ENCODE data around the gene SMYD3. TPM values are rescaled to one million over a fixed set of nuclear protein-coding genes. Genes with fewer than 3 reads are reported as not detected.
A peak's percentile ranks its signal among the peaks of the same experiment; 100 is the strongest.

SMYD3 gene
- total and polyA plus RNA-seq, 5 donors from 2014 or later = 17.7 to 36.6 (median 28.9) TPM

- DNase-seq (peak; percentile 66 to 83 (median 78)), ATAC-seq (ENCODE audit: low read depth in 2 of 2) (peak in 1 of 2 donors; percentile 74)
- Mint-ChIP-seq H3K27me3 (no peaks in the 10 kb centered on the region), H3K36me3 (peaks cover 6% of the 10 kb centered on the region), H3K4me1 (peaks cover 0 to 2% (median 0%) of the 10 kb centered on the region in 4 donors), H3K27ac (no peak overlapping the region), H3K4me3 (no peak overlapping the region), H3K9me3 (no peaks in the 10 kb centered on the region)
- Histone ChIP-seq H3K9me3 (ENCODE audit: control insufficient read depth in 2 of 2, low read length in 2 of 2) (no peaks in the 10 kb centered on the region), H3K27ac (ENCODE audit: insufficient read depth, low read length, poor library complexity, severe bottlenecking) (no peak overlapping the region), H3K4me3 (ENCODE audit: low read depth, low read length) (no peak overlapping the region), H3K4me1 (ENCODE audit: control insufficient read depth, insufficient read depth, low read length, poor library complexity, severe bottlenecking) (no peaks in the 10 kb centered on the region), H3K27me3 (ENCODE audit: control insufficient read depth, insufficient read depth, low read length) (no peaks in the 10 kb centered on the region), H3K36me3 (ENCODE audit: control insufficient read depth, insufficient read depth, low read length) (no peaks in the 10 kb centered on the region)
Observed at GRCh38 chr1:246002725-246003441, 504.2 kb downstream of the SMYD3 start.

- Histone ChIP-seq H3K4me3 (ENCODE audit: low read depth, low read length) (no peak overlapping the region), H3K27ac (ENCODE audit: insufficient read depth, low read length, poor library complexity, severe bottlenecking) (no peak overlapping the region), H3K4me1 (ENCODE audit: control insufficient read depth, insufficient read depth, low read length, poor library complexity, severe bottlenecking) (no peaks in the 10 kb centered on the region), H3K36me3 (ENCODE audit: control insufficient read depth, insufficient read depth, low read length) (no peaks in the 10 kb centered on the region), H3K9me3 (ENCODE audit: control insufficient read depth in 2 of 2, low read length in 2 of 2) (no peaks in the 10 kb centered on the region), H3K27me3 (ENCODE audit: control insufficient read depth, insufficient read depth, low read length) (no peaks in the 10 kb centered on the region)
- Mint-ChIP-seq H3K9me3 (no peaks in the 10 kb centered on the region), H3K27ac (no peak overlapping the region), H3K4me1 (peaks cover 0 to 2% (median 0%) of the 10 kb centered on the region in 4 donors), H3K27me3 (no peaks in the 10 kb centered on the region), H3K36me3 (peaks cover 6% of the 10 kb centered on the region), H3K4me3 (no peak overlapping the region)
- no peak for DNase-seq
- ATAC-seq (ENCODE audit: low read depth in 2 of 2) = no peak
Observed at GRCh38 chr1:246001837-246002230, 505.2 kb downstream of the SMYD3 start.

GRCh38 chr1:246001142-246001836 lies 505.8 kb downstream of the SMYD3 start:
- no peak overlapping the region for H3K4me3 Mint-ChIP-seq
- peak overlapping the region; percentile 45 to 65 (median 51) for H3K27ac Mint-ChIP-seq
- Histone ChIP-seq H3K27me3 (ENCODE audit: control insufficient read depth, insufficient read depth, low read length) (no peaks in the 10 kb centered on the region), H3K4me3 (ENCODE audit: low read depth, low read length) (no peak overlapping the region), H3K9me3 (ENCODE audit: control insufficient read depth in 2 of 2, low read length in 2 of 2) (no peaks in the 10 kb centered on the region), H3K4me1 (ENCODE audit: control insufficient read depth, insufficient read depth, low read length, poor library complexity, severe bottlenecking) (no peaks in the 10 kb centered on the region), H3K36me3 (ENCODE audit: control insufficient read depth, insufficient read depth, low read length) (no peaks in the 10 kb centered on the region), H3K27ac (ENCODE audit: insufficient read depth, low read length, poor library complexity, severe bottlenecking) (no peak overlapping the region)
- peaks cover 6% of the 10 kb centered on the region for H3K36me3 Mint-ChIP-seq
- peaks cover 0 to 2% (median 0%) of the 10 kb centered on the region in 4 donors for H3K4me1 Mint-ChIP-seq
- no peak for ATAC-seq (ENCODE audit: low read depth in 2 of 2)
- H3K27me3 Mint-ChIP-seq = no peaks in the 10 kb centered on the region
- no peak for DNase-seq
- H3K9me3 Mint-ChIP-seq = no peaks in the 10 kb centered on the region

DNA sequence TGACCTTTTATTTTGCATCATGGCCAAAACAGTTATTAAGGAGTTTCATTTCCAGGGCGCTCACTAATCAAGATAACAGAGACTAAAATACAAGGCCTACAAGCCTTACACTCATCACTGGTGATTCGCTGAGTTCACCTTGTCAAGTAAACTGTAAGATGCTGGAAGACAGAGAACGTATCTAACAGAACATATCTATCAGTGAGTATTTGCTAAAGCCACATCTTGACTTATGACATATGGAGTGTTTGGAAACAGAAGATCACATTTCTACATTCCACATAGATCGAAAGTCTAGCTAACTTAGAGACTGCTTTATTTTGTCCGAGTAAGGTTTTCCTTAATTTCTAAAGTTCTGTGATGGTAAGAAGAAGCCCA lies 506.5 kb downstream of the SMYD3 start:
- Mint-ChIP-seq H3K4me3 (no peak overlapping the region), H3K9me3 (no peaks in the 10 kb centered on the region), H3K4me1 (peaks cover 0 to 2% (median 0%) of the 10 kb centered on the region in 4 donors), H3K27me3 (no peaks in the 10 kb centered on the region), H3K36me3 (peaks cover 6% of the 10 kb centered on the region), H3K27ac (no peak overlapping the region)
- Histone ChIP-seq H3K36me3 (ENCODE audit: control insufficient read depth, insufficient read depth, low read length) (no peaks in the 10 kb centered on the region), H3K9me3 (ENCODE audit: control insufficient read depth in 2 of 2, low read length in 2 of 2) (no peaks in the 10 kb centered on the region), H3K4me1 (ENCODE audit: control insufficient read depth, insufficient read depth, low read length, poor library complexity, severe bottlenecking) (no peaks in the 10 kb centered on the region), H3K27ac (ENCODE audit: insufficient read depth, low read length, poor library complexity, severe bottlenecking) (no peak overlapping the region), H3K27me3 (ENCODE audit: control insufficient read depth, insufficient read depth, low read length) (no peaks in the 10 kb centered on the region), H3K4me3 (ENCODE audit: low read depth, low read length) (no peak overlapping the region)
- no peak for ATAC-seq (ENCODE audit: low read depth in 2 of 2)
- DNase-seq = no peak

- Mint-ChIP-seq H3K9me3 (no peaks in the 10 kb centered on the region), H3K36me3 (peaks cover 6% of the 10 kb centered on the region), H3K27me3 (no peaks in the 10 kb centered on the region), H3K4me3 (no peak overlapping the region), H3K4me1 (peaks cover 0 to 2% (median 0%) of the 10 kb centered on the region in 4 donors), H3K27ac (peak overlapping the region in 2 of 3 donors; percentile 58 to 65)
- H3K27ac ChIP-seq (ENCODE audit: insufficient read depth, low read length, poor library complexity, severe bottlenecking) = no peak overlapping the region
- ATAC-seq (ENCODE audit: low read depth in 2 of 2) = no peak
- no peaks in the 10 kb centered on the region for H3K27me3 ChIP-seq (ENCODE audit: control insufficient read depth, insufficient read depth, low read length)
- H3K9me3 ChIP-seq (ENCODE audit: control insufficient read depth in 2 of 2, low read length in 2 of 2) = no peaks in the 10 kb centered on the region
- no peaks in the 10 kb centered on the region for H3K4me1 ChIP-seq (ENCODE audit: control insufficient read depth, insufficient read depth, low read length, poor library complexity, severe bottlenecking)
- no peak overlapping the region for H3K4me3 ChIP-seq (ENCODE audit: low read depth, low read length)
- H3K36me3 ChIP-seq (ENCODE audit: control insufficient read depth, insufficient read depth, low read length) = no peaks in the 10 kb centered on the region
- DNase-seq = no peak
Observed at GRCh38 chr1:245999697-246000637, 507.1 kb downstream of the SMYD3 start.

DNA sequence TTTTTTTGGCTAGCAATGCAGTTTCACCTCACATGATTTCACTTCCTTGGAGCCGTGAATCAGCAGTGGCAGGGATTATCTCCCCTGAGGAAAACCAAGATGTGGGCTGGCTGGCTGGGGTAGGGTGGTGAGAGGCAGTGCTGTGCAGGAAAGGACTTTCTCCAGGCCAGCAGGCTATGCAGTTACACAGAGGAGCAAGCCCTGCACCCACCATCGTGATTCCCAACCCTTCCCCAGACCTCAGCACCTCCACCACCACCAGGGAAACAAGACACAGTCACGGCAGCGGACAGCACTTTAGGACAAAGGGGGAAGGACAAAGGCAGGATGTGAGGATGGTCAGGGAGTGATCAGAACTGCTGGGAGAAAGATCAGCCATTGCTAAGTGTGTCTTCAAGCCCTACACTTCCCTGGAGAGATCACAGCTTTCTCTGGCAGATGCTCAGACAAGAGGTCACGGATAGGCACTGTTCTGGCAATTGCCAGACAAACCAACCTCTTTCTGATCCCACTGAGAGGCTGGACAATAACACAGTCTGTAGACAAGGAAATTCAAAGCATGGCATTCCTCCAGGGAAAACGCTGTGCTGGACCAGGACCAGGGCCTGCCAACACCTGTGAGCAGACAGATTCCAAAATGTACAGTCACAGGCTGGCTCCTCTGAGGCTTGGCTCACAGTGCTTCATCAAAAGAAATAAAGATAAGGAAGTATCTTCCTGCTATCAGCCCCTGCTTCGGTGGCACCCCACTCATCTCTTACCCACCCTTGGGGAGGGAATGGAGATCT lies 509.4 kb downstream of the SMYD3 start:
- no peak overlapping the region for H3K4me3 ChIP-seq (ENCODE audit: low read depth, low read length)
- H3K9me3 Mint-ChIP-seq = no peaks in the 10 kb centered on the region
- no peaks in the 10 kb centered on the region for H3K4me1 ChIP-seq (ENCODE audit: control insufficient read depth, insufficient read depth, low read length, poor library complexity, severe bottlenecking)
- peaks cover 14% of the 10 kb centered on the region for H3K36me3 Mint-ChIP-seq
- DNase-seq (no peak), ATAC-seq (ENCODE audit: low read depth in 2 of 2) (no peak)
- no peak overlapping the region for H3K4me3 Mint-ChIP-seq
- H3K36me3 ChIP-seq (ENCODE audit: control insufficient read depth, insufficient read depth, low read length) = no peaks in the 10 kb centered on the region
- H3K27ac ChIP-seq (ENCODE audit: insufficient read depth, low read length, poor library complexity, severe bottlenecking) = no peak overlapping the region
- H3K27ac Mint-ChIP-seq = peak overlapping the region in 1 of 3 donors; percentile 75
- H3K27me3 ChIP-seq (ENCODE audit: control insufficient read depth, insufficient read depth, low read length) = no peaks in the 10 kb centered on the region
- H3K27me3 Mint-ChIP-seq = no peaks in the 10 kb centered on the region
- no peaks in the 10 kb centered on the region for H3K4me1 Mint-ChIP-seq
- no peaks in the 10 kb centered on the region for H3K9me3 ChIP-seq (ENCODE audit: control insufficient read depth in 2 of 2, low read length in 2 of 2)

DNA sequence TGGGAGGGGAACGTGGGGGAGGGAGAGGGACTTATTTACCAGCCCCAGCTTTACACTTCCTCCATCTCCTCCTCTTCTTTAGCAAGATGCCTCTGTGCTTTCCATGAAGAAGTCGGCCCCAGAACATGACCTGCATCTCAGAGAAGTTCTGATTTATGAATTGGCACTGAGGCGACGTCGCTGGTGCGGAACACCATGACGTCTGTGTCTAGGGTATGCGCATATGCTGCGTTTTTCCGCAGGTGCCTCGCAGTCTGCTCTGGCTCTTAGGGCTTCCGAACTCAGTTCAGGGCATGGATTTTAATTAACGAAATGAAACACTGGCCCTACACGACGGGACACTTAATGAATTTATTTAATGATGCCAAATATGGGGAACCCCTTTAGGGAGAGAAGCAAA lies 510.3 kb downstream of the SMYD3 start:
- Mint-ChIP-seq H3K36me3 (peaks cover 14% of the 10 kb centered on the region), H3K4me3 (no peak overlapping the region), H3K4me1 (no peaks in the 10 kb centered on the region), H3K9me3 (no peaks in the 10 kb centered on the region), H3K27ac (no peak overlapping the region), H3K27me3 (no peaks in the 10 kb centered on the region)
- Histone ChIP-seq H3K9me3 (ENCODE audit: control insufficient read depth in 2 of 2, low read length in 2 of 2) (no peaks in the 10 kb centered on the region), H3K4me1 (ENCODE audit: control insufficient read depth, insufficient read depth, low read length, poor library complexity, severe bottlenecking) (no peaks in the 10 kb centered on the region), H3K4me3 (ENCODE audit: low read depth, low read length) (no peak overlapping the region), H3K27me3 (ENCODE audit: control insufficient read depth, insufficient read depth, low read length) (no peaks in the 10 kb centered on the region), H3K36me3 (ENCODE audit: control insufficient read depth, insufficient read depth, low read length) (no peaks in the 10 kb centered on the region), H3K27ac (ENCODE audit: insufficient read depth, low read length, poor library complexity, severe bottlenecking) (no peak overlapping the region)
- ATAC-seq (ENCODE audit: low read depth in 2 of 2) (no peak), DNase-seq (no peak)

Data from CD4-positive, CD25-positive, alpha-beta regulatory T cell (primary cell).